GM12892 (cell line): ENCODE measurements around the gene TXLNA.

Source experiments
- POLR2A ChIP-seq: IDR thresholded peaks from 2 replicates; pipeline ENCODE4 v1.6.1; 2011; ENCODE audit warnings: low read depth, low read length, control low read depth
- POLR2AphosphoS5 ChIP-seq: IDR thresholded peaks from 2 replicates; pipeline ENCODE4 v1.6.1; 2011; ENCODE audit warnings: low read depth, low read length, control low read depth
- TAF1 ChIP-seq: IDR thresholded peaks from 2 replicates; pipeline ENCODE4 v1.6.1; 2011; ENCODE audit warnings: low read depth, mild to moderate bottlenecking, control low read depth, low read length, borderline replicate concordance

- TF ChIP-seq POLR2AphosphoS5 = no peak
- no peak for TF ChIP-seq POLR2A
- no peak for TF ChIP-seq TAF1
These were observed 60.3 kb downstream of the TXLNA start for GRCh38 chr1:32239790-32240139.
